RWPE2 (cell line): ENCODE data around the gene DSTN.

Experiments used
- ATAC-seq: fragments of 200-7000 bp; cut with Tn5 transposase; 3 replicates; pipeline ENCODE4 v1.9.1; 2021; ENCODE audit warnings: low read depth
- DNase-seq: peaks from one replicate; pipeline ENCODE4 v3.0.0-alpha.2; 2020; ENCODE audit warnings: low spot score
- H3K27ac ChIP-seq: fragments of 450-650 bp; 2 replicates; pipeline ENCODE4 v1.5.1; 2017; ENCODE audit warnings: mild to moderate bottlenecking; ENCODE audit not compliant: poor library complexity, severe bottlenecking
- H3K27me3 ChIP-seq: fragments of 250-450 bp; sonication (Bioruptor Pico); 2 replicates; pipeline ENCODE4 v1.5.1; 2021; ENCODE audit warnings: mild to moderate bottlenecking, moderate library complexity; ENCODE audit not compliant: insufficient read depth, poor library complexity, severe bottlenecking
- H3K36me3 ChIP-seq: fragments of 250-450 bp; sonication (Bioruptor Pico); 2 replicates; pipeline ENCODE4 v1.5.1; 2020; ENCODE audit warnings: low read depth, mild to moderate bottlenecking, moderate library complexity
- H3K4me1 ChIP-seq: fragments of 250-450 bp; sonication (Bioruptor Pico); 2 replicates; pipeline ENCODE4 v1.5.1; 2021; ENCODE audit warnings: mild to moderate bottlenecking, moderate library complexity; ENCODE audit not compliant: insufficient read depth, poor library complexity, severe bottlenecking
- H3K4me3 ChIP-seq: fragments of 250-450 bp; sonication (Bioruptor Pico); 2 replicates; pipeline ENCODE4 v1.5.1; 2021; ENCODE audit warnings: mild to moderate bottlenecking, moderate library complexity; ENCODE audit not compliant: severe bottlenecking
- H3K9me3 ChIP-seq: fragments of 250-450 bp; sonication (Bioruptor Pico); 2 replicates; pipeline ENCODE4 v1.5.1; 2021; ENCODE audit warnings: mild to moderate bottlenecking, moderate library complexity; ENCODE audit not compliant: severe bottlenecking
- CTCF ChIP-seq: fragments of 450-650 bp; IDR thresholded peaks from one replicate; pipeline ENCODE4 v1.5.1; 2017; ENCODE audit warnings: mild to moderate bottlenecking, moderate library complexity; ENCODE audit not compliant: poor library complexity, severe bottlenecking

Gene DSTN

GRCh38 chr20:17651760-17652388 lies 82.0 kb downstream of the DSTN start:
- ATAC-seq (peak; percentile 69), DNase-seq (no peak)
- Histone ChIP-seq H3K36me3 (peaks cover 76% of the 10 kb centered on the region), H3K27me3 (no peaks in the 10 kb centered on the region), H3K4me3 (no peak overlapping the region), H3K4me1 (no peaks in the 10 kb centered on the region), H3K9me3 (no peaks in the 10 kb centered on the region), H3K27ac (no peak overlapping the region)
- TF ChIP-seq CTCF, result peak; percentile 38

DNA sequence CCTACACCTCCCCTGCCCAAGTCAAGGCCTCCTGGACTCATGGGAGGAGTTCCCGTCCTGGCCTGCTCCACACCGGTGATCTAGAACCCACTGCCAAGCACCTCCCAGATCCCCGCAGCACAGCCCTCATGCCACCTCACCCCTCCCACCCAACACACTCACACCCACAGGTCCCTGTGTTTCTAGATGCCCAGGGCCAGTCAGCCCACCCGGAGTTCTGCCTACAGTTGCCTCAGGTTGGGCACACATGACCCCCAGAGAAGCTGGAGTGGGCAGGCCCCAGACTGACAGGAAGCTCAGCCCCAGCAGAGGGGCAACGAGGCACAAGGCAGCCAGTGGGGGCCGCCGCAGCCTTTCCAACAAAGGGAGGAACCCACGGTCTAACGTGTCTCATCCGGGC lies 82.5 kb downstream of the DSTN start:
- Histone ChIP-seq H3K4me1 (no peaks in the 10 kb centered on the region), H3K9me3 (no peaks in the 10 kb centered on the region), H3K36me3 (peaks cover 78% of the 10 kb centered on the region), H3K27me3 (no peaks in the 10 kb centered on the region), H3K4me3 (no peak overlapping the region), H3K27ac (no peak overlapping the region)
- no peak for ATAC-seq
- no peak for DNase-seq
- no peak for TF ChIP-seq CTCF

GRCh38 chr20:17653835-17654648 lies 84.2 kb downstream of the DSTN start:
- Histone ChIP-seq H3K36me3 (peaks cover 84% of the 10 kb centered on the region), H3K27ac (no peak overlapping the region), H3K4me1 (no peaks in the 10 kb centered on the region), H3K4me3 (no peak overlapping the region), H3K9me3 (no peaks in the 10 kb centered on the region), H3K27me3 (no peaks in the 10 kb centered on the region)
- DNase-seq (peak; percentile 54), ATAC-seq (no peak)
- no peak for TF ChIP-seq CTCF

DNA sequence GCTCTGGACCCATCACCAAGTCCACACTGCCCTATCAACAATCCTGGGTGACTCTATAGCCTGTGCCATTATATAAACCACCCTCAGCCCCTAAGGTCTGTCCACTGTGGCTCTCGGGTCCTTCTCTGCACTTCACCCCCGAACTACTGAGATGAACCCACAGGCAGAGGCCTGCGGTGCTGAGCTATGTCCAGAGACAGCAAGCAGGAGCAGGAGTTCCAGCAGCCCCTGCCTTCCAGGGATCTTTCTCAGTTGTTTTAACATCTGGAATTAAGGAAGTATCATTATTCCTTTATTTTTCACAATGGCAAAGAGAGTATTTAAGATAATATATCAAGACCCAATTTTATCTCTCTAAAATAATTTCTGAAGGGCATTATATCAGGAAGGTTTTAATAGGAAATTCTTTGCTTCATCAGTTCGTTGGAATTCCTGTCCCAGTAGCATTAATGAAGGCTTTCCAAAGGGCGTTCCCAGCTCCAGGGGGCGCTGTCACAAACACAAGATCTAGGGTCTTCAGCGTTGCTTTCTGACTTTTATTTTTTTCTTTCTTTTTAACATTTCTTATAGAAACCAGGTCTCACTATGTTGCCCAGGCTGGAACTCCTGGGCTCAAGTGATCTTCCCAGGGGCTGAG lies 84.9 kb downstream of the DSTN start:
- H3K27me3 ChIP-seq, result no peaks in the 10 kb centered on the region
- ATAC-seq (no peak), DNase-seq (peak; percentile 15)

More for the DNA sequence above, 84.9 kb downstream of the DSTN start:
- no peaks in the 10 kb centered on the region for H3K9me3 ChIP-seq
- H3K4me1 ChIP-seq, result no peaks in the 10 kb centered on the region
- no peak overlapping the region for H3K27ac ChIP-seq
- TF ChIP-seq CTCF, result peak; percentile 69
- H3K4me3 ChIP-seq, result no peak overlapping the region
- peaks cover 83% of the 10 kb centered on the region for H3K36me3 ChIP-seq
